DMS153 treated with DMSO at 0.1 percent for 48 hours (cell line): ENCODE results near the gene NDUFA13.
A peak's percentile ranks its signal among the peaks of the same experiment; 100 is the strongest.
"Not testable (repeated sequence)": the region's sequence is repeated elsewhere in the genome, so short reads cannot be mapped to it uniquely, and the experiment has no call there.

Experiments used
- DNase-seq: peaks from one replicate; lab custom pipeline; 2025; ENCODE audit not compliant: unreplicated experiment; lab: John Stamatoyannopoulos, UW

NDUFA13 gene

GRCh38 chr19:19515642-19516519 lies at the start of gene NDUFA13:
NDUFA13 (plus strand) TSS chr19:19516225; CDS start chr19:19516239, 14 bp downstream.
- peak; percentile 76 for DNase-seq

- DNase-seq: no peak
Observed at GRCh38 chr19:19468424-19469050, 47.5 kb upstream of the NDUFA13 start.

GRCh38 chr19:19470579-19470978 lies 45.4 kb upstream of the NDUFA13 start:
- DNase-seq: no peak

- no peak for DNase-seq
Observed at GRCh38 chr19:19471682-19472081, 44.3 kb upstream of the NDUFA13 start.

- not testable (repeated sequence) for DNase-seq
Observed at GRCh38 chr19:19472106-19472505, 43.9 kb upstream of the NDUFA13 start.

GRCh38 chr19:19475015-19475765 lies 40.8 kb upstream of the NDUFA13 start:
- DNase-seq: no peak

- no peak for DNase-seq
Observed at GRCh38 chr19:19475849-19476828, 39.9 kb upstream of the NDUFA13 start.

- no peak for DNase-seq
Observed at GRCh38 chr19:19477705-19478383, 38.2 kb upstream of the NDUFA13 start.

GRCh38 chr19:19480688-19481087 lies 35.3 kb upstream of the NDUFA13 start:
- no peak for DNase-seq

GRCh38 chr19:19482809-19483596 lies 33.0 kb upstream of the NDUFA13 start:
- no peak for DNase-seq

- no peak for DNase-seq
Observed at GRCh38 chr19:19485161-19485997, 30.6 kb upstream of the NDUFA13 start.

- no peak for DNase-seq
Observed at GRCh38 chr19:19485998-19486290, 30.1 kb upstream of the NDUFA13 start.

- DNase-seq: no peak
Observed at GRCh38 chr19:19486343-19487076, 29.5 kb upstream of the NDUFA13 start.

GRCh38 chr19:19487077-19487949 lies 28.7 kb upstream of the NDUFA13 start:
- DNase-seq: no peak

GRCh38 chr19:19487950-19488874 lies 27.8 kb upstream of the NDUFA13 start:
- DNase-seq: peak; percentile 1
